Body of pancreas (tissue), 4 donors: ENCODE results near the gene RSPH1.

Experiments
- CTCF ChIP-seq, 7 experiments: fragments of 450-650 bp in 4 of 7; fragments of 200-600 bp in 3 of 7; sonication (generic) in 3 of 7; IDR thresholded peaks; one replicate each; pipeline ENCODE4 v1.5.1; 2016 to 2019; ENCODE audit warnings: antibody characterized with exemption in 7 of 7
- POLR2A ChIP-seq, 3 donors: fragments of 450-650 bp; IDR thresholded peaks; one replicate each; pipeline ENCODE4 v1.6.1; 2016; ENCODE audit warnings: antibody characterized with exemption in 3 of 3, mild to moderate bottlenecking in 2 of 3

GRCh38 chr21:42537106-42537742 lies 41.2 kb upstream of the RSPH1 start:
- TF ChIP-seq CTCF (IDR thresholded peaks at IDR 0.05) (peak in 3 of 7 experiments; percentile 18 to 35 (median 25)), POLR2A (IDR thresholded peaks at IDR 0.05) (no peak)
